ENCODE data around the gene NEMP2. TPM values are rescaled to one million over a fixed set of nuclear protein-coding genes. Genes with fewer than 3 reads are reported as not detected.

NEMP2 gene
- total and polyA plus RNA-seq, 2 of the 4 experiments (the other 2 are of a cell fraction): 1.1 to 1.3 TPM

DNA sequence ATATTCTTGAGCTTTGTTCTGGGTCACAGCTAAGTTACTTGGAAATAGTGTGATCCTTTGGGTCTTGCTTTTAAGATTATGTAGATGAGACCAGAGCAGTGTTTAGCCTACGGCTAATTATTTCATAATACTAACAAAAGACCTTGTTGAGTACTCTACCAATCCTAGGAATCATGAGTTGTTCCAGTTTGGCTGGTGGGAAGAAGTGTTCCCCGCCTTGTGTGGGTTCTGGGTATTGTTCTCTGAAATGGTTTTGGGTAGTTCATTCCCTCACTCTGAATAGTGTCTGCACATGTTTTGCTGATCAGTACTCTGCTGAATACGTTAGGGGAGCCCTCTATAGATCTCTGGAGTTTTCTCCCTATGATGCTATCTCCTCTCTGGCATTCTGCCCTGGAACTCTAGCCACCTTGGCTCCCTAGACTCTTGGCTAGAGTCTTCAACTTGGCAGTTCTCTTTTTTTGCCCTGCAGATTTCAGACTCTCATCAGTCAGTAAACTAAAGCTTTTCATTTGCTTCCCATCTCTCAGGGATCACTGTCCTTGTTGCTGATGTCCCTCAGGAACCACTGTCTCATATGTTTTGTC is 48.4 kb downstream of the NEMP2 start:
- ChIA-PET POLR2A (ENCODE audit: unreplicated experiment) (no interaction called here), CTCF (interaction anchor here (0.5 kb wide), 1 partner anchor 752 kb away, joined by 3 read pairs; no protein-coding TSS in a partner anchor)
- H3K27ac ChIP-seq (ENCODE audit: insufficient read depth, low read length): no peak overlapping the region
- intact Hi-C loops (cut with micrococcal nuclease): no loop called here
- H3K56ac ChIP-seq (ENCODE audit: extremely low read depth, insufficient read depth, low read length): no peak overlapping the region
- TF ChIP-seq POLR2A (IDR thresholded peaks at IDR 0.05; ENCODE audit: low read depth, low read length): no peak
- TF ChIP-seq RCOR1 (IDR thresholded peaks at IDR 0.05; ENCODE audit: insufficient replicate concordance, low read length): no peak
- no peak for TF ChIP-seq MAFK (IDR thresholded peaks at IDR 0.05; ENCODE audit: low read depth, low read length)
- no peak for TF ChIP-seq MXI1 (IDR thresholded peaks at IDR 0.05; ENCODE audit: borderline replicate concordance, low read depth, low read length)
- no peak for TF ChIP-seq SMC3 (IDR thresholded peaks at IDR 0.05; ENCODE audit: low read depth, low read length)
- TF ChIP-seq NFE2L2 (IDR thresholded peaks at IDR 0.05; ENCODE audit: low read depth, low read length): no peak
- no peak for TF ChIP-seq RAD21 (IDR thresholded peaks at IDR 0.05; ENCODE audit: low read length)
- TF ChIP-seq, protein P1, sequence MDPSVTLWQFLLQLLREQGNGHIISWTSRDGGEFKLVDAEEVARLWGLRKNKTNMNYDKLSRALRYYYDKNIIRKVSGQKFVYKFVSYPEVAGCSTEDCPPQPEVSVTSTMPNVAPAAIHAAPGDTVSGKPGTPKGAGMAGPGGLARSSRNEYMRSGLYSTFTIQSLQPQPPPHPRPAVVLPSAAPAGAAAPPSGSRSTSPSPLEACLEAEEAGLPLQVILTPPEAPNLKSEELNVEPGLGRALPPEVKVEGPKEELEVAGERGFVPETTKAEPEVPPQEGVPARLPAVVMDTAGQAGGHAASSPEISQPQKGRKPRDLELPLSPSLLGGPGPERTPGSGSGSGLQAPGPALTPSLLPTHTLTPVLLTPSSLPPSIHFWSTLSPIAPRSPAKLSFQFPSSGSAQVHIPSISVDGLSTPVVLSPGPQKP (IDR thresholded peaks at IDR 0.05; ENCODE audit: borderline replicate concordance, low read depth, low read length): no peak
- no peak for TF ChIP-seq CHD1 (IDR thresholded peaks at IDR 0.05; ENCODE audit: low read depth, low read length)
- no peak for TF ChIP-seq RFX5 (IDR thresholded peaks at IDR 0.05; ENCODE audit: low read depth, low read length)
- no peak for TF ChIP-seq CEBPB (IDR thresholded peaks at IDR 0.05; ENCODE audit: low read depth, low read length)
- TF ChIP-seq, protein P2, sequence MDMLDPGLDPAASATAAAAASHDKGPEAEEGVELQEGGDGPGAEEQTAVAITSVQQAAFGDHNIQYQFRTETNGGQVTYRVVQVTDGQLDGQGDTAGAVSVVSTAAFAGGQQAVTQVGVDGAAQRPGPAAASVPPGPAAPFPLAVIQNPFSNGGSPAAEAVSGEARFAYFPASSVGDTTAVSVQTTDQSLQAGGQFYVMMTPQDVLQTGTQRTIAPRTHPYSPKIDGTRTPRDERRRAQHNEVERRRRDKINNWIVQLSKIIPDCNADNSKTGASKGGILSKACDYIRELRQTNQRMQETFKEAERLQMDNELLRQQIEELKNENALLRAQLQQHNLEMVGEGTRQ (IDR thresholded peaks at IDR 0.05; ENCODE audit: low read depth, low read length): no peak
- TF ChIP-seq FOS (IDR thresholded peaks at IDR 0.05; ENCODE audit: low read depth, low read length): no peak
- H3K4me1 ChIP-seq (ENCODE audit: control insufficient read depth, insufficient read depth, low read length): peaks cover 5% of the 10 kb centered on the region; the same call in 1 of the 2 replicates
- no peak overlapping the region for H2AK5ac ChIP-seq (ENCODE audit: low read depth, low read length)
- no peak overlapping the region for H3K23ac ChIP-seq (ENCODE audit: low read depth, low read length)
- no peak overlapping the region for H2BK20ac ChIP-seq (ENCODE audit: low read depth, low read length)
- no peak overlapping the region for H3K9ac ChIP-seq (ENCODE audit: low read depth, low read length)
- H2BK5ac ChIP-seq (ENCODE audit: low read depth, low read length, poor library complexity, severe bottlenecking): no peak overlapping the region
- no peak overlapping the region for H4K91ac ChIP-seq (ENCODE audit: insufficient read depth, low read depth, low read length)
- in situ Hi-C loops (cut with MboI; ENCODE audit: low sequenced_read_pairs): no loop called here
- no peak overlapping the region for H2AFZ ChIP-seq (replicated peaks; ENCODE audit: low read length, poor library complexity)
- no CpG with 5 or more reads among the region's 3 CpGs for WGBS, 2 experiments (ENCODE audit: extremely low coverage in 2 of 2, insufficient read length in 1 of 2)
- no peak overlapping the region for H4K5ac ChIP-seq (ENCODE audit: low read depth, low read length)
- H4K8ac ChIP-seq (ENCODE audit: low read depth in 2 of 2, low read length in 2 of 2): no peak overlapping the region
- dilution Hi-C loops (cut with HindIII; ENCODE audit: low sequenced_read_pairs, unreplicated experiment): no loop called here
- DNase-seq (no peak), ATAC-seq (ENCODE audit: low read depth) (no peak)
- no peaks in the 10 kb centered on the region for H3K9me3 ChIP-seq (ENCODE audit: control insufficient read depth, insufficient read depth, low read length)
- H2AK9ac ChIP-seq (replicated peaks; ENCODE audit: low read depth, low read length, poor library complexity): no peak overlapping the region
- H4K20me1 ChIP-seq (ENCODE audit: insufficient read depth, low read length): no peaks in the 10 kb centered on the region
- no peak overlapping the region for H2BK120ac ChIP-seq (ENCODE audit: low read depth, low read length)
- no peaks in the 10 kb centered on the region for H3K79me1 ChIP-seq (ENCODE audit: low read depth in 1 of 2, low read length in 2 of 2)
- no peak overlapping the region for H3K4me3 ChIP-seq (ENCODE audit: insufficient read depth, low read depth, low read length)
- peaks cover 2% of the 10 kb centered on the region; the same call in 1 of the 2 replicates for H3K36me3 ChIP-seq (ENCODE audit: control insufficient read depth, insufficient read depth, low read length)
- no peak overlapping the region for H2BK15ac ChIP-seq (ENCODE audit: low read depth, low read length)
- no peak overlapping the region for H3K14ac ChIP-seq (replicated peaks; ENCODE audit: low read depth, low read length)
- H3K9me1 ChIP-seq (ENCODE audit: insufficient read depth, low read length): 0 out of 2 replicates have a peak, but pooled peaks cover 6% of the 10 kb centered on the region
- BruUV-seq (replicated peaks): no TSS peak
- H3K4ac ChIP-seq (ENCODE audit: low read depth, low read length): no peak overlapping the region
- H3K27me3 ChIP-seq (ENCODE audit: control insufficient read depth, insufficient read depth, low read length): no peaks in the 10 kb centered on the region
- H3K4me2 ChIP-seq (ENCODE audit: low read depth, low read length): no peak overlapping the region
- no peak overlapping the region for H3K18ac ChIP-seq (ENCODE audit: low read depth, low read length)
